ENCODE measurements around the gene RHOG.
A peak's percentile ranks its signal among the peaks of the same experiment; 100 is the strongest.

RHOG gene

GRCh38 chr11:3859373-3859881 lies 18.7 kb upstream of the RHOG start:
- DNase-seq: peak in 1 of 14 donors; percentile 42

- DNase-seq: no peak
Measured at GRCh38 chr11:3857628-3858027, 16.9 kb upstream of the RHOG start.

GRCh38 chr11:3856856-3857553 lies 16.2 kb upstream of the RHOG start:
- DNase-seq: no peak

- peak in 6 of 14 donors; percentile 32 to 59 (median 46) for DNase-seq
Measured at GRCh38 chr11:3855808-3856491, 15.2 kb upstream of the RHOG start.

- DNase-seq: peak; percentile 44 to 95 (median 90)
Measured at GRCh38 chr11:3854977-3855807, 14.4 kb upstream of the RHOG start, which contains the start of gene STIM1. STIM1 (plus strand) TSS chr11:3855664; CDS start chr11:3856271, 607 bp downstream.

GRCh38 chr11:3854660-3854976 lies 13.9 kb upstream of the RHOG start:
- DNase-seq: no peak

GRCh38 chr11:3853899-3854659 lies 13.3 kb upstream of the RHOG start:
- DNase-seq: peak in 3 of 14 donors; percentile 33 to 51 (median 45)

- DNase-seq: no peak
Measured at GRCh38 chr11:3853545-3853842, 12.7 kb upstream of the RHOG start.

GRCh38 chr11:3849297-3849874 lies 8.6 kb upstream of the RHOG start:
- peak in 1 of 14 donors; percentile 11 for DNase-seq

GRCh38 chr11:3845670-3846069 lies 4.9 kb upstream of the RHOG start:
- DNase-seq: no peak

GRCh38 chr11:3845246-3845645 lies 4.5 kb upstream of the RHOG start:
- no peak for DNase-seq

GRCh38 chr11:3843326-3843725 lies 2.6 kb upstream of the RHOG start:
- DNase-seq: no peak

GRCh38 chr11:3841426-3842350 lies 929 bp upstream of the RHOG start:
- DNase-seq: peak in 12 of 14 donors; percentile 68 to 92 (median 86)

- peak in 4 of 14 donors; percentile 15 to 79 (median 54) for DNase-seq
Measured at GRCh38 chr11:3840004-3840869, 522 bp downstream of the RHOG start.

GRCh38 chr11:3838504-3838903 lies 2.3 kb downstream of the RHOG start:
- DNase-seq: no peak

- DNase-seq: peak in 8 of 14 donors; percentile 10 to 60 (median 34)
Measured at GRCh38 chr11:3837793-3838192, 3.0 kb downstream of the RHOG start.

GRCh38 chr11:3836903-3837302 lies 3.9 kb downstream of the RHOG start:
- DNase-seq: peak in 4 of 14 donors; percentile 16 to 41 (median 22)

- DNase-seq: peak in 5 of 14 donors; percentile 6 to 34 (median 20)
Measured at GRCh38 chr11:3835751-3836150, 5.0 kb downstream of the RHOG start.

- DNase-seq: peak in 7 of 14 donors; percentile 20 to 44 (median 36)
Measured at GRCh38 chr11:3834664-3835461, 5.9 kb downstream of the RHOG start.

Measured in C1 segment of cervical spinal cord (tissue), 14 donors.